AG04449 (cell line): ENCODE measurements around the gene LAMA1.

Experiments used
- CTCF ChIA-PET: fragments of 350-600 bp; formaldehyde crosslinking; extraction: SDS; loops from one replicate; lab custom pipeline; 2021; ENCODE audit warnings: antibody characterized with exemption; lab: Yijun Ruan, JAX
- POLR2A ChIA-PET: fragments of 400-600, 350-600 bp; formaldehyde crosslinking; extraction: SDS; loops from one replicate; lab custom pipeline; 2020; ENCODE audit warnings: antibody characterized with exemption, inconsistent platforms; lab: Yijun Ruan, JAX
- DNase-seq: peaks from one replicate; pipeline ENCODE4 v3.0.0-alpha.2; 2010; ENCODE audit warnings: low read depth, low spot score
- H3K4me3 ChIP-seq: 2 replicates; pipeline ENCODE4 v1.5.1; 2011; ENCODE audit warnings: low read depth, mild to moderate bottlenecking, control low read depth, low read length
- CTCF ChIP-seq: IDR thresholded peaks from one replicate; pipeline ENCODE4 v1.5.1; 2011; ENCODE audit warnings: mild to moderate bottlenecking, moderate library complexity, low read length, control low read depth, inconsistent platforms; ENCODE audit not compliant: insufficient read depth; ENCODE audit errors: missing control alignments

LAMA1 gene

DNA sequence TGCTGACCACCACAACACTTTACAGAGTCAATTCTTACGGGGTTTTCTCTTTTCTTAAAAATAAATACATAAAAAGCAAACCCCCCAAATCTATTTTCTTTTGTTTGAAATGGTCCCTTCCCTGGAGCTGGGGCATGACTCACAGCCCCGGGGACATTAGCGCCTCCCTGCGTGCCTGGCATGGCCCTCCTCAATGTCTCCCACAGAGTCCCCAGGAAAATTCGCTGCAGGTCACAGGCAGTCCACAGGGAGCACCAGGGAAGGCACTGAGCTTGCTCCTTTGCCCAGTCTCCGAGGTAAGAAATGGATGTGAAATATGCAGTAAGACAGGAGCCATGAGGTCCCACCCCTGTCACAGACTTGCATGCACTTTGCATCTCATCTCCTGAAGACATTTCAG, 142.5 kb downstream of the LAMA1 start:
- POLR2A ChIA-PET = no interaction called here

DNA sequence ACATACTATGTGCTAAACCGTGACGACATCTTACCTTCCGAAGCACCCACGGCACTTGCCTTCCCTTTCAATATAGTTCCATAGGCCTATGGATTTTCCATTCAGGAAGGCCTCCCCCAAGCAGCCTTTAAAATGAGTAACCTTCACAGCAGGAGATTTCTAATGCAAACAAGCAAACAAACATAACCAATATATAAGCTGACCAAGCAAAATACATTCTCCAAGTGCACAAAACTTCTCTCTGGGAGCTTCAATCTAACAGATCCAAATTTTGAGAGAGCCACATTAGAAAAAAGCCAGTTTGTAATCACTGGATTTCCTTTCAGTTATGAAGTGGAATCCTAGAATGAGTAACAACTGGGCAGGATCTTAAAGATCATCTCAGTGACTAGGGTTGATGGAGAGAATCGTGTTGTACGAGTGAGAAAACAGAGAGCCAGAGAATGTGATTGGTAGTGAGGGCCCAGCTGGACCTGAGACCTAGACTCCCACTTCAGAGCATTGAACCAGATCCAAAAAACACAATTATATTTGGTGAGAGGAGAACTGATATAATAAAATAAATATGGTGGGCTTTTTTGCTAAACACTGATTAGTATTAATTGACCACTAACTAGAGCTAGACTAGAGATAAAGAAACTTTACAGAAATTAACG, 145.6 kb downstream of the LAMA1 start:
- TF ChIP-seq CTCF = no peak
- CTCF ChIA-PET = no interaction called here
- no peak overlapping the region for H3K4me3 ChIP-seq
- DNase-seq = no peak
- POLR2A ChIA-PET = no interaction called here

More for the DNA sequence above, 142.5 kb downstream of the LAMA1 start:
- DNase-seq = no peak
- no peak for TF ChIP-seq CTCF
- CTCF ChIA-PET = no interaction called here
- H3K4me3 ChIP-seq = no peak overlapping the region

DNA sequence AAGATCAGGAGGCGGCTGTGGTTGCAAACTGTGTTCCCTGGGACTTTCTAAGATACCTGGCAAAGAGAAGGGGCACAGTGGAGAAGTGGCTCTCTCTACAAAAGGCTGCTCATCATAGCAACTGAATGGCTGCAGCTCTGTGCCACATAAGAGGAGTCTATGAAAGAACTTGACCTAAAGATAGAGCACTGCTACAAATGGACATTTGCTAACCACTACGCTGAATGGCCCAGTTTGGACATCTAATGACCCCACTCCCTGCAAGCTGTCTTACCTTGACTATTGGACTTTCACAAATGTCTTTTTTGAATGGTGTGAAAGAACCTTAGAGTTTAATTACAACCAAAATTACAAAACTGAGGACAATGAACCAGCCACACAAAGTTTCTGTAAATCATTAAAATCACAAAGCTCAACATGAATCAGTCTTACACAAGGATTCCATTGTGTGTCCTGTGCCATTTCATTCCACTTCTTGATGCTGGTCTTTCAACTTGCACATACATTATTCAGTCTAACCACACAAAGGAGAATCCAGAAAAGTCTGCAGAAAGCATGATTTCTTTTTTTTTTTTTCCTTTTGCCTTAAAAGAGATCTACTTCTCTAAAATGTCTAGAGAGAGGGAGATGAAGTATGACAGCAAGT, 154.0 kb downstream of the LAMA1 start:
- DNase-seq = no peak
- no peak overlapping the region for H3K4me3 ChIP-seq
- no peak for TF ChIP-seq CTCF
- ChIA-PET CTCF (no interaction called here), POLR2A (no interaction called here)

DNA sequence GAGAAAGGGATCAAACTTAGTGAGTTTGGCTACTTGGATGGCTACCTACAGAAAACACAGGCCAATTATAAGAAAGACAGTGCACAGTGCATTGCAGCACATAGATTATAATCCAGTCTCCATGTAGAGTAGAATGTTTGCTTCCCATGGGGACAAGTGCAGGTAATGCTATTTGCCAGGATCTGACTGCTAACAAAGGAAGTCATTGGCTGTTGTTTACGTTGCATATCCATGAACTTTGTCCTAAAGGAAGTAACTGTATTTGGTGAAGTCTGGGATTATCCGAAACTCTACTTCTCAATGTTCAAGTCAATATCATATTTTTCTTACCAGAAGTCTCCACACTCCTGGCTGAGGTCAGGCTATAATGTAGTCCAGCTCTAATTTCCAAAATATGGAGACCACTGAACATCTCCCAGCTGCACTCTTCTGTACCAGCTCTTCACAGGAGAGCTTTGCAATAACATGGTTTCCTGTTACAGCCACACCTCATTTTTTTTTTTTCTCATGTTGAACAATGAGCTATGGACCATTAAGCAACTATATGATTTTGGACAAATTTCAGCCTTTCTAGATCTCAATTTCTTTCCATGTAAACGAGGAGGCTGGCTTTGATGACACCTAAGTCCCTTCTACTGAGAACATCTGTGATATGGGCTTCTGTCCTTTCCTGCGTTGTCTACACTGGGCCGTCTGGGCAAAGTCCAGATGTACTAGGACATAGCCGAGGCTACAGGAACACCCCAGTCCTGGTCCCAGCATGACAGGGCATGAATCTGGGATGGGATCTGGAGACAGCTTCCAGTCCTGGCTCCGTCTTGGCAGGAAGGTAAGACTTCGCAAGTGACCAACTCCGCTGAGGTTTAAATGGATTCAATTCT, 154.8 kb downstream of the LAMA1 start:
- no peak for DNase-seq
- TF ChIP-seq CTCF = no peak
- POLR2A ChIA-PET = no interaction called here
- CTCF ChIA-PET = no interaction called here
- H3K4me3 ChIP-seq = no peak overlapping the region

DNA sequence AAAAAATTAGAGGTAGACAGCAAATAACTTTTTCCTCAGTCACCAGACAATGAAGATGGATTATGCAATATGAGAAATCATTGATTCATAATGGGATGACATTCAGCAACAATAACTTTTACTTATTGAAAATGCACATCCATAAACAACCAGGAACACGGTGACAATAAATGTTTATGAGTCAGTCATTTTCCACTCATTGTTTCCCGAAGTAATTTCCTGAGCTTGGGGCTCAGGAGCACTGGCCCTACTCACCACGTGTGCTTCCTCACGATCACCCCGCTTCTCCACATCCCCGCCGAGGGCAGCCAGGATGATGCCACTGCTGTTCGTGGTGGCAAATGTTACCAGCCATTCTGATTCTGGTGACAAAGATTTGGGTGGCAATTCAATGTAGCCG, 156.3 kb downstream of the LAMA1 start:
- DNase-seq = no peak
- no peak for TF ChIP-seq CTCF
- CTCF ChIA-PET = no interaction called here
- no peak overlapping the region for H3K4me3 ChIP-seq
- POLR2A ChIA-PET = no interaction called here

- no peak for TF ChIP-seq CTCF
- H3K4me3 ChIP-seq = no peak overlapping the region
- ChIA-PET CTCF (no interaction called here), POLR2A (no interaction called here)
- DNase-seq = peak; percentile 21
Measured at GRCh38 chr18:6960656-6961055, 156.9 kb downstream of the LAMA1 start.
